Endodermal cell (in vitro differentiated cells): ENCODE measurements around the gene RND1. TPM values are rescaled to one million over a fixed set of nuclear protein-coding genes. Genes with fewer than 3 reads are reported as not detected.

Source experiments
- DNase-seq: peaks from one replicate; pipeline ENCODE4 v3.0.0-alpha.2; 2017
- H3K27ac ChIP-seq: 2 replicates; pipeline ENCODE4 v1.5.1; 2013; ENCODE audit warnings: mild to moderate bottlenecking, low read depth, low read length, moderate library complexity
- H3K27me3 ChIP-seq: 2 replicates; pipeline ENCODE4 v1.6.1; 2013; ENCODE audit warnings: mild to moderate bottlenecking, low read length, moderate library complexity; ENCODE audit not compliant: insufficient read depth, control insufficient read depth, poor library complexity, severe bottlenecking
- H3K36me3 ChIP-seq: 2 replicates; pipeline ENCODE4 v1.7.0; 2013; ENCODE audit warnings: mild to moderate bottlenecking, low read length, moderate library complexity; ENCODE audit not compliant: control insufficient read depth, insufficient read depth
- H3K4me1 ChIP-seq: one replicate; pipeline ENCODE4 v1.7.0; 2013; ENCODE audit warnings: low read length; ENCODE audit not compliant: control insufficient read depth, insufficient read depth
- H3K4me3 ChIP-seq: 2 replicates; pipeline ENCODE4 v1.5.1; 2013; ENCODE audit warnings: mild to moderate bottlenecking, low read length, moderate library complexity
- H3K9ac ChIP-seq: 2 replicates; pipeline ENCODE4 v1.6.1; 2013; ENCODE audit warnings: mild to moderate bottlenecking, low read length, moderate library complexity; ENCODE audit not compliant: poor library complexity, severe bottlenecking; ENCODE audit errors: extremely low read depth
- H3K9me3 ChIP-seq: 2 replicates; pipeline ENCODE4 v1.6.1; 2013; ENCODE audit warnings: mild to moderate bottlenecking, low read length, moderate library complexity; ENCODE audit not compliant: control insufficient read depth
- H3K27ac Mint-ChIP-seq: 2 replicates; pipeline ENCODE4 v1.8.0; 2020; ENCODE audit warnings: mixed read lengths
- H3K27me3 Mint-ChIP-seq: 2 replicates; pipeline ENCODE4 v1.8.0; 2021; ENCODE audit warnings: mild to moderate bottlenecking, mixed read lengths; ENCODE audit not compliant: insufficient read depth
- H3K36me3 Mint-ChIP-seq: 2 replicates; pipeline ENCODE4 v1.8.0; 2020; ENCODE audit warnings: low read depth, mixed read lengths
- H3K4me1 Mint-ChIP-seq: 2 replicates; pipeline ENCODE4 v1.8.0; 2020; ENCODE audit warnings: mixed read lengths
- H3K4me3 Mint-ChIP-seq: 2 replicates; pipeline ENCODE4 v1.8.0; 2020; ENCODE audit warnings: mild to moderate bottlenecking, moderate library complexity, mixed read lengths
- H3K9me3 Mint-ChIP-seq: 2 replicates; pipeline ENCODE4 v1.8.0; 2020; ENCODE audit warnings: mild to moderate bottlenecking, mixed read lengths
- WGBS, 2 experiments: methylation state at CpG; one replicate each; pipeline versions ENCODE4 v1.1.5 to v1.1.7; 2013; ENCODE audit warnings: missing lambda C conversion rate in 2 of 2, mixed read lengths in 1 of 2; ENCODE audit not compliant: insufficient coverage in 1 of 2, insufficient read length in 1 of 2; 5-methylcytosine and 5-hydroxymethylcytosine counted together
- total RNA-seq, 2 donors: library from RNA; stranded (reverse); fragmentation: NEBNext Ultra II Directional in 1 of 2; extraction: Animal tissue kit (Norgen Biotek cat#: 25700) in 1 of 2; gene quantifications; 2 replicates in 1 of 2; 3 replicates in 1 of 2; pipeline ENCODE4 v1.2.1, GENCODE V29; 2021
- TF ChIP-seq, protein P1 (sequence below): fragments of 200-600 bp; sonication (generic); conservative IDR thresholded peaks from 2 replicates; pipeline ENCODE4 v1.5.0; 2021; ENCODE audit warnings: antibody characterized with exemption, mild to moderate bottlenecking

RND1 gene
- total RNA-seq, 2 donors from 2014 or later: 10.7 to 18.9 TPM

DNA sequence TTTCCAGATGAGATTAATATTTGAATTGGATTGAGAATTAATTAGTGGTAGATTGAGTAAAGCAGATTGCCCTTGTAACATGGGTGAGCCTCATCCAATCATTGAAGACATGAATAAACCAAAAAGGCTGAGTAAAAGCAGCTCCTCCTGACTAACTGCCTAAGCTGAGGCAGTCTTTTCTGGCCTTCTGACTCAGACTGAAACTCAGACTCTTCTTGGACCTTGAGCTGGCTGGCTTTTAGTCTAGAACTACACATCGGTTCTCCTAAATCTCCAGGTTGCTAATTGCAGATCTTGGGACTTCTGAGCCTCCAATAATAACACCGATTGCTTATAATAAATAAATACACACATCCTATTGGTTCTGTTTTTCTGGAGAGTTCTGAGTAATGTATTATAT is 35.6 kb upstream of the RND1 start:
- WGBS, 2 experiments: 83 to 96% methylated on average over 1 of the region's 2 CpGs
- TF ChIP-seq, protein P1, sequence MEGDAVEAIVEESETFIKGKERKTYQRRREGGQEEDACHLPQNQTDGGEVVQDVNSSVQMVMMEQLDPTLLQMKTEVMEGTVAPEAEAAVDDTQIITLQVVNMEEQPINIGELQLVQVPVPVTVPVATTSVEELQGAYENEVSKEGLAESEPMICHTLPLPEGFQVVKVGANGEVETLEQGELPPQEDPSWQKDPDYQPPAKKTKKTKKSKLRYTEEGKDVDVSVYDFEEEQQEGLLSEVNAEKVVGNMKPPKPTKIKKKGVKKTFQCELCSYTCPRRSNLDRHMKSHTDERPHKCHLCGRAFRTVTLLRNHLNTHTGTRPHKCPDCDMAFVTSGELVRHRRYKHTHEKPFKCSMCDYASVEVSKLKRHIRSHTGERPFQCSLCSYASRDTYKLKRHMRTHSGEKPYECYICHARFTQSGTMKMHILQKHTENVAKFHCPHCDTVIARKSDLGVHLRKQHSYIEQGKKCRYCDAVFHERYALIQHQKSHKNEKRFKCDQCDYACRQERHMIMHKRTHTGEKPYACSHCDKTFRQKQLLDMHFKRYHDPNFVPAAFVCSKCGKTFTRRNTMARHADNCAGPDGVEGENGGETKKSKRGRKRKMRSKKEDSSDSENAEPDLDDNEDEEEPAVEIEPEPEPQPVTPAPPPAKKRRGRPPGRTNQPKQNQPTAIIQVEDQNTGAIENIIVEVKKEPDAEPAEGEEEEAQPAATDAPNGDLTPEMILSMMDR: no peak
- H3K9ac ChIP-seq: no peak overlapping the region
- H3K4me1 ChIP-seq: no peaks in the 10 kb centered on the region
- H3K36me3 ChIP-seq: no peaks in the 10 kb centered on the region
- DNase-seq: no peak
- peaks cover 3% of the 10 kb centered on the region for H3K4me1 Mint-ChIP-seq
- no peaks in the 10 kb centered on the region for H3K9me3 ChIP-seq
- H3K4me3 Mint-ChIP-seq: no peak overlapping the region
- no peak overlapping the region for H3K27ac ChIP-seq
- H3K9me3 Mint-ChIP-seq: no peaks in the 10 kb centered on the region
- H3K27ac Mint-ChIP-seq: no peak overlapping the region
- H3K4me3 ChIP-seq: no peak overlapping the region
- peaks cover 38% of the 10 kb centered on the region for H3K27me3 Mint-ChIP-seq
- no peaks in the 10 kb centered on the region for H3K36me3 Mint-ChIP-seq
- H3K27me3 ChIP-seq: no peaks in the 10 kb centered on the region

DNA sequence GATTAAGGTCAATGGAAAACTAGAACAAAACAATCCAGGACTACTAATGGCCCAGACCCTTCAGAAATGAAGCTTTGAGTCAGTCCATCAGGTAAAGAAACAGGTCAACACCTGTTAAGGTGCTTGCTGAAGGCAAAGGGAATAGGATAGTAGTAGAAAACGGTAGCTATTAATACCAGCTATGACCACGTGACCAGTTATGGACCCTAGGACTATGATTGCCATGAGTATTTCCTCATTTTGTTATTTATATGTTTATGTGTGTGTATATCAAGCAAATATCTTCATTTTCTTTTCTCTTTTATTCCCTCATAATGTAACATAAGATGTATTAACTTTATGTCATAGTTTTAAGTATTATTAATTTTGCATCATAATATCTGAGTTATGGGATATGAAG is 34.0 kb upstream of the RND1 start:
- Mint-ChIP-seq H3K4me3 (no peak overlapping the region), H3K27ac (no peak overlapping the region), H3K4me1 (peaks cover 3% of the 10 kb centered on the region), H3K9me3 (no peaks in the 10 kb centered on the region), H3K36me3 (no peaks in the 10 kb centered on the region), H3K27me3 (peaks cover 24% of the 10 kb centered on the region)
- Histone ChIP-seq H3K9me3 (no peaks in the 10 kb centered on the region), H3K36me3 (no peaks in the 10 kb centered on the region), H3K27me3 (no peaks in the 10 kb centered on the region), H3K9ac (no peak overlapping the region), H3K4me1 (no peaks in the 10 kb centered on the region), H3K27ac (no peak overlapping the region), H3K4me3 (no peak overlapping the region)
- 78 to 80% methylated on average over 1 to 2 of the region's 2 CpGs for WGBS, 2 experiments
- TF ChIP-seq, protein P1: no peak
- no peak for DNase-seq

DNA sequence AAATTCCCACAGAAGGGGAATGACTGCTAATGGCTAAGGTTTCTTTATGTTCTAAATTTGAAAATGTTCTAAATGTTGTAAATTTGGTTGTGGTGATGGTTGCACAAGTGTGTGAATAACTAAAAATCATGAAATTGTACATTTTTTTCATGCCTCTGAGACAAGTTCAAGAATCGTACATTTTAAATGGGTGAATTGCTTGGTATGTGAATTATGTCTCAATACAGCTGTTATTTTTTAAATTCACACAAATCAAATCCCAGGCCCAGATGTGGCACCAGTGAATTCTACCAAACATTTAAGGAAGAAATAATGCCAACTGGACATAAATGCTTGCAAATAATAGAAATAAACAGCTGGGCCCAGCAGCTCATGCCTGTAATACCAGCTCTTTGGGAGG is 28.6 kb upstream of the RND1 start:
- Histone ChIP-seq H3K4me3 (no peak overlapping the region), H3K4me1 (no peaks in the 10 kb centered on the region), H3K36me3 (no peaks in the 10 kb centered on the region), H3K9me3 (no peaks in the 10 kb centered on the region), H3K27ac (no peak overlapping the region), H3K27me3 (no peaks in the 10 kb centered on the region), H3K9ac (no peak overlapping the region)
- no peak overlapping the region for H3K4me3 Mint-ChIP-seq
- no peak for DNase-seq
- H3K9me3 Mint-ChIP-seq: no peaks in the 10 kb centered on the region
- no CpG with 5 or more reads among the region's 1 CpG for WGBS, 2 experiments
- no peak overlapping the region for H3K27ac Mint-ChIP-seq
- H3K27me3 Mint-ChIP-seq: peaks cover 37% of the 10 kb centered on the region
- H3K4me1 Mint-ChIP-seq: peaks cover 4% of the 10 kb centered on the region
- H3K36me3 Mint-ChIP-seq: no peaks in the 10 kb centered on the region
- TF ChIP-seq, protein P1: no peak
